WERI-Rb-1 (cell line): ENCODE measurements around the gene PTPN14.
A peak's percentile ranks its signal among the peaks of the same experiment; 100 is the strongest.

Experiments
- DNase-seq: peaks from one replicate; pipeline ENCODE4 v3.0.0-alpha.2; 2020
- H3K27ac ChIP-seq: fragments of 250-450 bp; sonication (Bioruptor Pico); 2 replicates; pipeline ENCODE4 v1.5.1; 2020; ENCODE audit warnings: mild to moderate bottlenecking, moderate library complexity
- H3K27me3 ChIP-seq: fragments of 250-450 bp; sonication (Bioruptor Pico); 2 replicates; pipeline ENCODE4 v1.5.1; 2021; ENCODE audit warnings: mild to moderate bottlenecking, low read depth, moderate library complexity; ENCODE audit not compliant: insufficient read depth, severe bottlenecking
- H3K36me3 ChIP-seq: fragments of 250-450 bp; sonication (Bioruptor Pico); 2 replicates; pipeline ENCODE4 v1.5.1; 2020; ENCODE audit warnings: mild to moderate bottlenecking, moderate library complexity
- H3K4me3 ChIP-seq: 2 replicates; pipeline ENCODE4 v1.5.1; 2011; ENCODE audit warnings: low read depth, mild to moderate bottlenecking, control low read depth, low read length
- H3K9me3 ChIP-seq: fragments of 250-450 bp; sonication (Bioruptor Pico); 2 replicates; pipeline ENCODE4 v1.5.1; 2021; ENCODE audit warnings: mild to moderate bottlenecking, moderate library complexity; ENCODE audit not compliant: severe bottlenecking
- TF ChIP-seq, protein P1 (sequence below): IDR thresholded peaks from 2 replicates; pipeline ENCODE4 v1.5.1; 2011; ENCODE audit warnings: low read depth, mild to moderate bottlenecking, control low read depth, inconsistent platforms, low read length

Gene PTPN14

DNA sequence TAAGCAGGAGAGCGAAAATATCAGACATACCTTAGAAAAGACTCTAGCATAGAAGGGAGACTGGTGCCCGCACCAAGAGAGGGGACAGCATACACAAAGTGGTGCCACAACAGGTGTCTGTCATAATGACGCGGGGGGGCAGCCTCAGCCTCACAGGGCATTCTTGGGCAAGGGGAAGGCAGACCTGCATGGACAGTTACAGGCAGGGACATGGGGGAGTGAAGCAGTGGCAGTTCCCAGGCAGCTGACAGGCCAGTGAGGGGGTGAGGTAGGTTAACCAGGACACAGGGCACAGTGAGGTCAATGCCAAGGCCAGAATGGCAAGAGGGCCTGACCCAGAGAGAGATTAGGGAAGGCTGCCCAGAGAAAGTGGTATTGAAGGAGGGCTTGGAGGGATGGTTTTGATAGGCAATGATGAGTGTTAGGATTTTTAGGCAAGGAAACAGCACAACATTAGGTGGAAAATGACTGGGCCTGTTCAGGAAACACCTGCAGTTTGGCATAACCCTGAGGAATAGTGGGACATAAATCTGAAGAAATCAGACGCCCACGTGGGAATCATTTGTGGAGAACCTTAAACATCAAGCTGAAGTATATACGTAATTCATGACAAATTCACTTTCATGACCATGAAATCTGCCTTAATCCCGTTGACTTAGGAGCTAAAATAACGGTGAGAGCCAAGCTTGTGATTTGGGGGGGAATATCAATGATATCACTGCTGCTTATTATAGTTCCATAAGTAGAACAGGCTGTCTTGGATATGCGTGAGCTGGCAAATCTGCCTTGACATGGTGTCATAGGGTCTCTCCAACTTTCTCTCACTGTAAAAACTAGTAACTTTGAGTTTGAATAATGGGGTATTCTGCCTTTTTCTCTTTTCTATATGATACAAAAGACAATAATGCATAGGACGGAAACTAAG, 8.9 kb downstream of the PTPN14 start:
- no peaks in the 10 kb centered on the region for H3K36me3 ChIP-seq
- TF ChIP-seq, protein P1, sequence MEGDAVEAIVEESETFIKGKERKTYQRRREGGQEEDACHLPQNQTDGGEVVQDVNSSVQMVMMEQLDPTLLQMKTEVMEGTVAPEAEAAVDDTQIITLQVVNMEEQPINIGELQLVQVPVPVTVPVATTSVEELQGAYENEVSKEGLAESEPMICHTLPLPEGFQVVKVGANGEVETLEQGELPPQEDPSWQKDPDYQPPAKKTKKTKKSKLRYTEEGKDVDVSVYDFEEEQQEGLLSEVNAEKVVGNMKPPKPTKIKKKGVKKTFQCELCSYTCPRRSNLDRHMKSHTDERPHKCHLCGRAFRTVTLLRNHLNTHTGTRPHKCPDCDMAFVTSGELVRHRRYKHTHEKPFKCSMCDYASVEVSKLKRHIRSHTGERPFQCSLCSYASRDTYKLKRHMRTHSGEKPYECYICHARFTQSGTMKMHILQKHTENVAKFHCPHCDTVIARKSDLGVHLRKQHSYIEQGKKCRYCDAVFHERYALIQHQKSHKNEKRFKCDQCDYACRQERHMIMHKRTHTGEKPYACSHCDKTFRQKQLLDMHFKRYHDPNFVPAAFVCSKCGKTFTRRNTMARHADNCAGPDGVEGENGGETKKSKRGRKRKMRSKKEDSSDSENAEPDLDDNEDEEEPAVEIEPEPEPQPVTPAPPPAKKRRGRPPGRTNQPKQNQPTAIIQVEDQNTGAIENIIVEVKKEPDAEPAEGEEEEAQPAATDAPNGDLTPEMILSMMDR = no peak
- H3K27me3 ChIP-seq = no peaks in the 10 kb centered on the region
- no peak for DNase-seq
- no peak overlapping the region for H3K27ac ChIP-seq
- no peaks in the 10 kb centered on the region for H3K9me3 ChIP-seq
- no peak overlapping the region for H3K4me3 ChIP-seq

DNA sequence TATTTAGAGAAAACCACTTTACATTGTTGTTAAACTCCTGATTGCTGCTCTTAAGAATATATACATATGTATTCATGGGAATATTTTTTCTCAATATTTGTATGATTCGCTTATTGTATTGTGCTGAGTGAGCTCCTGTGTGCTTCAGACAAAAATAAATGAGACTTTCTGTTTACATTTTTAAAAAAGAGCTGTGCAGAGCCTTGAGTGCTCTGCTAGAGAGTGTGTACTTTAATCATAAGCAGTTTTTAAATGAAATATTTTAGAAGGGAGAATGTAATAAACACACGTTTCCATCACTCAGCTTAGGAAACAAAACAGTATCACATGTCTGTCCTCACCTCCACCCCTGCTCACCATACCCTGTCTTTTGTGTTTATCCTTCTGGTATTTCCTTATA, 9.7 kb downstream of the PTPN14 start:
- Histone ChIP-seq H3K4me3 (no peak overlapping the region), H3K27me3 (no peaks in the 10 kb centered on the region), H3K9me3 (no peaks in the 10 kb centered on the region), H3K27ac (no peak overlapping the region), H3K36me3 (no peaks in the 10 kb centered on the region)
- no peak for DNase-seq
- TF ChIP-seq, protein P1 = no peak

DNA sequence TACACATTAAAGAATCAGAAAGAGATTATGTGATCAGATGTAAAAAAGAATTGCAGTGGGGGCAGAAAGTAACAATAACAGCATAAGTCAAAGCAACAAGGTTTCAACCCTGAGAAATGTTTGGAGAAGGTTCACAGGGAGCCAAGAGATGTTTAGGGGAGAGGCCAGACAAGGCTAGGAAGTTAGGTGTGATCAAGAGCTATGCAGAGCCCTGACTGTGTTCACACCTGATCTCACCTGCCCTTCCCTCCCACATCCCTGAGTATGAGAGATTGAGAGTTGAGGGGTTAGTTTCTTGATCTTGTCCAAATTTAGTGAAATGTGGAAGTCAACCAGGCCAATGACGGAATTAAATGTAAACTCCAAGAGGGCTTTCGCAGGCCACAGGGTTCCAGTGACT, 10.2 kb downstream of the PTPN14 start:
- Histone ChIP-seq H3K9me3 (no peaks in the 10 kb centered on the region), H3K36me3 (no peaks in the 10 kb centered on the region), H3K4me3 (no peak overlapping the region), H3K27ac (no peak overlapping the region), H3K27me3 (no peaks in the 10 kb centered on the region)
- DNase-seq = no peak
- TF ChIP-seq, protein P1 = no peak

DNA sequence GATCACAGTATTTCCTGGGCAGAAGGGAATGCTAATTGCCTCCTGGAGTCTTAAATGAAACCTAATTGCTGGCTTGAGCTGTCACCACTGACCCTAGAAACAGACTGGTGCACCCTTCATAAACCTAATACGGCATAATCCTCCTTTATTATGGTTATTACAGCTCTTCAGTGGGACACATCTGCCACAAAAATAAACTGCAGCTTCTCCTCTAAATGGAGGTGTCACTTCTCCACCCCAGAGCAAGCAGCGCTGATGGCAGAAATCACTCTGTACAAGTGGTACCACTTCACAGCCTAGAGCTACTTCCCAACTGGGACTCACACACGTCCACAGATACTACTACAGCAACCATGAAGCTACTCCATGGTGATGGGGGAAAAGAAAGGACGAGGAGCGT, 11.1 kb downstream of the PTPN14 start:
- TF ChIP-seq, protein P1 = no peak

DNA sequence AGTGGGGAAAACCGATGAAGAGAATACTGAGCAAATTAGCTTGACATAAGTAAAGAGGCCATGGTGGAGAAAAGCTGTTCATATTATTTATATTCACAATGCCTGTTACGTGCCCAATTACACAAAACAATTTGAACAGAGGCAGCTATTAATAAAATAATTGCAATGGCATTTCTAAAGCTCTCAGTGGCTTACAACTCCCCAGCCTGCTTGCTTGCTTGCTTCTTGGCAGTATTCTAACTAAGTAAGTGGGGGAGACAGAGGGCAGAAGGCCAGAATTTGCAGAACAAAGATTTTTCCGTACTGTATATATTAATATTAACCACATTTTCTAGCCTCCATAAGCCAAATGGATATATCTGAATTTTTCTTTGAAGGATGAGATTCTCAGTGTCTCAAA, 12.9 kb downstream of the PTPN14 start:
- no peaks in the 10 kb centered on the region for H3K27me3 ChIP-seq
- no peak overlapping the region for H3K4me3 ChIP-seq
- no peaks in the 10 kb centered on the region for H3K9me3 ChIP-seq
- H3K36me3 ChIP-seq = no peaks in the 10 kb centered on the region
- TF ChIP-seq, protein P1 = no peak
- DNase-seq = no peak
- no peak overlapping the region for H3K27ac ChIP-seq

More for the DNA sequence above, 11.1 kb downstream of the PTPN14 start:
- Histone ChIP-seq H3K4me3 (no peak overlapping the region), H3K27me3 (no peaks in the 10 kb centered on the region), H3K9me3 (no peaks in the 10 kb centered on the region), H3K36me3 (no peaks in the 10 kb centered on the region), H3K27ac (no peak overlapping the region)
- DNase-seq = peak; percentile 19
